Measurements from ENCODE around the gene TLCD1.

TLCD1 gene

GRCh38 chr17:28745786-28746411, 19.9 kb upstream of the TLCD1 start:
- no peak for DNase-seq (ENCODE audit: low read depth)
- peak overlapping the region; percentile 89 for H3K4me3 ChIP-seq (ENCODE audit: low read depth, low read length)
- TF ChIP-seq CTCF (IDR thresholded peaks at IDR 0.05; ENCODE audit: low read depth, low read length, missing control alignments): no peak

GRCh38 chr17:28744972-28745785, 19.1 kb upstream of the TLCD1 start:
- DNase-seq (ENCODE audit: low read depth): no peak
- no peak for TF ChIP-seq CTCF (IDR thresholded peaks at IDR 0.05; ENCODE audit: low read depth, low read length, missing control alignments)
- H3K4me3 ChIP-seq (ENCODE audit: low read depth, low read length): peak overlapping the region; percentile 89

- peak overlapping the region; percentile 89 for H3K4me3 ChIP-seq (ENCODE audit: low read depth, low read length)
- DNase-seq (ENCODE audit: low read depth): no peak
- no peak for TF ChIP-seq CTCF (IDR thresholded peaks at IDR 0.05; ENCODE audit: low read depth, low read length, missing control alignments)
These were observed 18.3 kb upstream of the TLCD1 start for GRCh38 chr17:28744104-28744971.

- TF ChIP-seq CTCF (IDR thresholded peaks at IDR 0.05; ENCODE audit: low read depth, low read length, missing control alignments): peak; percentile 5
- peak within 1 kb of the TSS; percentile 89 for H3K4me3 ChIP-seq (ENCODE audit: low read depth, low read length)
- DNase-seq (ENCODE audit: low read depth): no peak
These were observed 17.4 kb upstream of the TLCD1 start, which contains the start of gene TRAF4 for GRCh38 chr17:28743243-28744103. Gene TRAF4 (plus strand): TSS chr17:28744011. CDS start chr17:28744113, 102 bp downstream.

GRCh38 chr17:28741358-28742349, 15.6 kb upstream of the TLCD1 start:
- H3K4me3 ChIP-seq (ENCODE audit: low read depth, low read length): peak overlapping the region; percentile 1
- peak; percentile 64 for DNase-seq (ENCODE audit: low read depth)
- TF ChIP-seq CTCF (IDR thresholded peaks at IDR 0.05; ENCODE audit: low read depth, low read length, missing control alignments): no peak
